CD4-positive, alpha-beta T cell (primary cell): ENCODE results near the gene FAM78A. TPM values are rescaled to one million over a fixed set of nuclear protein-coding genes. Genes with fewer than 3 reads are reported as not detected.
A peak's percentile ranks its signal among the peaks of the same experiment; 100 is the strongest.
"Not testable (repeated sequence)": the region's sequence is repeated elsewhere in the genome, so short reads cannot be mapped to it uniquely, and the experiment has no call there.

Experiments
- ATAC-seq: fragments of 200-7000 bp; cut with Tn5 transposase; one replicate; pipeline ENCODE4 v1.10.0; 2022; ENCODE audit warnings: mild to moderate bottlenecking; ENCODE audit not compliant: poor library complexity
- CTCF ChIA-PET: fragments of 350-600 bp; sonication (Branson Sonifier 250); formaldehyde crosslinking; loops from one replicate; lab custom pipeline; 2021; ENCODE audit warnings: antibody characterized with exemption, inconsistent platforms; lab: Charles Lee
- POLR2A ChIA-PET: fragments of 350-600 bp; sonication (Branson Sonifier 250); formaldehyde crosslinking; loops from one replicate; lab custom pipeline; 2021; ENCODE audit warnings: antibody characterized with exemption, inconsistent platforms; lab: Charles Lee
- DNase-seq, 14 experiments: peaks; one replicate each; pipeline ENCODE4 v3.0.0-alpha.2; 2013 to 2020; ENCODE audit warnings: mixed read lengths in 2 of 14
- H3K27ac ChIP-seq, 2 donors: one replicate each; pipeline versions ENCODE4 v1.5.1 to v1.7.0; 2013; ENCODE audit warnings: low read length in 2 of 2, low read depth in 1 of 2, mild to moderate bottlenecking in 1 of 2
- H3K27me3 ChIP-seq, 2 experiments: 1 replicate in 1 of 2; 2 replicates in 1 of 2; pipeline versions ENCODE4 v1.6.1 to v1.7.0; 2013; ENCODE audit warnings: low read length in 2 of 2, control low read depth in 1 of 2, mild to moderate bottlenecking in 1 of 2, moderate library complexity in 1 of 2; ENCODE audit not compliant: insufficient read depth in 2 of 2, control insufficient read depth in 1 of 2
- H3K36me3 ChIP-seq: one replicate; pipeline ENCODE4 v1.6.1; 2013; ENCODE audit warnings: low read length, control low read depth; ENCODE audit not compliant: insufficient read depth
- H3K4me1 ChIP-seq: one replicate; pipeline ENCODE4 v1.6.1; 2013; ENCODE audit warnings: low read length, control low read depth; ENCODE audit not compliant: insufficient read depth
- H3K4me3 ChIP-seq: one replicate; pipeline ENCODE4 v1.5.1; 2013; ENCODE audit warnings: mild to moderate bottlenecking, low read length, moderate library complexity
- H3K9me3 ChIP-seq, 2 experiments: 1 replicate in 1 of 2; 2 replicates in 1 of 2; pipeline versions ENCODE4 v1.6.1 to v1.7.0; 2013; ENCODE audit warnings: low read length in 2 of 2, mild to moderate bottlenecking in 2 of 2, control low read depth in 1 of 2, moderate library complexity in 1 of 2; ENCODE audit not compliant: control insufficient read depth in 1 of 2, insufficient read depth in 1 of 2
- H3K27ac Mint-ChIP-seq: one replicate; pipeline ENCODE4 v1.8.0; 2020; ENCODE audit warnings: mixed read lengths
- H3K27me3 Mint-ChIP-seq: one replicate; pipeline ENCODE4 v1.8.0; 2021; ENCODE audit warnings: mixed read lengths
- H3K36me3 Mint-ChIP-seq: one replicate; pipeline ENCODE4 v1.8.0; 2021; ENCODE audit warnings: low read depth, mixed read lengths
- H3K4me1 Mint-ChIP-seq: one replicate; pipeline ENCODE4 v1.8.0; 2021; ENCODE audit warnings: low read depth, mixed read lengths
- H3K4me3 Mint-ChIP-seq: one replicate; pipeline ENCODE4 v1.8.0; 2020; ENCODE audit warnings: mild to moderate bottlenecking, mixed read lengths
- H3K9me3 Mint-ChIP-seq: one replicate; pipeline ENCODE4 v1.8.0; 2020; ENCODE audit warnings: mixed read lengths
- intact Hi-C, 2 experiments: fragments of 100-400 bp; cut with DNase I in 1 of 2; cut with micrococcal nuclease in 1 of 2; formaldehyde crosslinking; loops; one replicate each; pipeline versions ENCODE4 v1.15.1 to v1.9.0; 2023 to 2025; cut with DNase I, micrococcal nuclease
- total RNA-seq, 174 experiments: library from RNA in 2 of 174; stranded (reverse) in 2 of 174; gene quantifications; one replicate each; pipeline ENCODE4 v1.2.3 and lab custom pipeline; 2021 to 2026
- TF ChIP-seq, protein P1 (sequence below): fragments of 200-600 bp; IDR thresholded peaks from one replicate; pipeline ENCODE4 v1.8.0; 2022; ENCODE audit warnings: antibody characterized with exemption, mild to moderate bottlenecking

Gene FAM78A
- total RNA-seq, 2 experiments from 2014 or later, result 62.4 to 62.7 TPM

GRCh38 chr9:131273146-131273855 lies 3.0 kb downstream of the FAM78A start:
- Histone ChIP-seq H3K27me3 (no peaks in the 10 kb centered on the region), H3K4me3 (peak overlapping the region; percentile 99), H3K36me3 (peaks cover 40% of the 10 kb centered on the region), H3K27ac (peak overlapping the region; percentile 83 to 94), H3K4me1 (peaks cover 49% of the 10 kb centered on the region), H3K9me3 (no peaks in the 10 kb centered on the region)
- no peaks in the 10 kb centered on the region for H3K9me3 Mint-ChIP-seq
- peak overlapping the region; percentile 97 for H3K4me3 Mint-ChIP-seq
- peak overlapping the region; percentile 100 for H3K27ac Mint-ChIP-seq
- ATAC-seq (no peak), DNase-seq (peak in 2 of 14 experiments; percentile 50 to 51)
- no peaks in the 10 kb centered on the region for H3K27me3 Mint-ChIP-seq
- CTCF ChIA-PET, result interaction anchor here (1.0 to 2.7 kb wide), 3 partner anchors 17 to 63 kb away, joined by 3 to 9 read pairs (median 5); no protein-coding TSS in a partner anchor
- POLR2A ChIA-PET, result interaction anchor here (11.7 to 14.3 kb wide), 2 partner anchors 17 to 38 kb away, joined by 132 to 738 read pairs; no protein-coding TSS in a partner anchor
- H3K36me3 Mint-ChIP-seq, result peaks cover 73% of the 10 kb centered on the region
- TF ChIP-seq, protein P1, sequence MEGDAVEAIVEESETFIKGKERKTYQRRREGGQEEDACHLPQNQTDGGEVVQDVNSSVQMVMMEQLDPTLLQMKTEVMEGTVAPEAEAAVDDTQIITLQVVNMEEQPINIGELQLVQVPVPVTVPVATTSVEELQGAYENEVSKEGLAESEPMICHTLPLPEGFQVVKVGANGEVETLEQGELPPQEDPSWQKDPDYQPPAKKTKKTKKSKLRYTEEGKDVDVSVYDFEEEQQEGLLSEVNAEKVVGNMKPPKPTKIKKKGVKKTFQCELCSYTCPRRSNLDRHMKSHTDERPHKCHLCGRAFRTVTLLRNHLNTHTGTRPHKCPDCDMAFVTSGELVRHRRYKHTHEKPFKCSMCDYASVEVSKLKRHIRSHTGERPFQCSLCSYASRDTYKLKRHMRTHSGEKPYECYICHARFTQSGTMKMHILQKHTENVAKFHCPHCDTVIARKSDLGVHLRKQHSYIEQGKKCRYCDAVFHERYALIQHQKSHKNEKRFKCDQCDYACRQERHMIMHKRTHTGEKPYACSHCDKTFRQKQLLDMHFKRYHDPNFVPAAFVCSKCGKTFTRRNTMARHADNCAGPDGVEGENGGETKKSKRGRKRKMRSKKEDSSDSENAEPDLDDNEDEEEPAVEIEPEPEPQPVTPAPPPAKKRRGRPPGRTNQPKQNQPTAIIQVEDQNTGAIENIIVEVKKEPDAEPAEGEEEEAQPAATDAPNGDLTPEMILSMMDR, result no peak
- H3K4me1 Mint-ChIP-seq, result peaks cover 42% of the 10 kb centered on the region
- intact Hi-C loops, result loop anchor here (5.0 to 10.0 kb wide), 2 partner anchors 62 to 124 kb away; no protein-coding TSS in a partner anchor

DNA sequence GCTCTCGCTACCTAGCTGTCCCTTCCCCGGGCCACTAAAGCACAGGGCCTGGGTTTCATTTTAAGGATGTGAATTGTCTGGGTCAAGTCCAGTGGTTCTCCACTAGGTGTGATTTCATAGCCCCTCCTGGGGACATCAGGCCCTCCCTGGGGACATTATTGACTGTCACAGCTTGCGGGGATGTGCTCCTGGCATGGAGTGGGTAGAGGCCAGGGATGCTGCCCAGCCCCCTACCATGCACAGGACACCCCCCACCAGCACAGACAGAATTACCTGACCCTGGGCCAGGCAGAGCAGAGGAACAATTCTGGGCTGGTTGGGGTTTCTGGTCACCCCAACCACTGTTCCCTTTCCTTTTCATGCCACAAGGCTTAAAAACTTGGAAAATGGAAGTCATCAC lies 4.1 kb downstream of the FAM78A start:
- no peaks in the 10 kb centered on the region for H3K27me3 Mint-ChIP-seq
- ATAC-seq, result no peak
- POLR2A ChIA-PET, result interaction anchor here (0.7 to 14.3 kb wide), 6 partner anchors 16 to 125 kb away, joined by 3 to 738 read pairs (median 12); no protein-coding TSS in a partner anchor
- peak overlapping the region; percentile 97 for H3K4me3 Mint-ChIP-seq
- TF ChIP-seq, protein P1, result no peak
- intact Hi-C loops, result loop anchor here (5.0 to 10.0 kb wide), 2 partner anchors 63 to 125 kb away; no protein-coding TSS in a partner anchor
- peak overlapping the region; percentile 83 to 94 for H3K27ac ChIP-seq
- H3K4me3 ChIP-seq, result peak overlapping the region; percentile 99
- DNase-seq, result peak in 2 of 14 experiments; percentile 17 to 20
- H3K9me3 ChIP-seq, result no peaks in the 10 kb centered on the region
- peaks cover 68% of the 10 kb centered on the region for H3K36me3 Mint-ChIP-seq
- H3K4me1 Mint-ChIP-seq, result peaks cover 45% of the 10 kb centered on the region
- H3K4me1 ChIP-seq, result peaks cover 56% of the 10 kb centered on the region
- H3K27me3 ChIP-seq, result no peaks in the 10 kb centered on the region
- H3K36me3 ChIP-seq, result peaks cover 40% of the 10 kb centered on the region
- H3K9me3 Mint-ChIP-seq, result no peaks in the 10 kb centered on the region
- peak overlapping the region; percentile 100 for H3K27ac Mint-ChIP-seq
- CTCF ChIA-PET, result interaction anchor here (2.7 to 3.0 kb wide), 2 partner anchors 16 to 64 kb away, joined by 9 to 18 read pairs; no protein-coding TSS in a partner anchor

DNA sequence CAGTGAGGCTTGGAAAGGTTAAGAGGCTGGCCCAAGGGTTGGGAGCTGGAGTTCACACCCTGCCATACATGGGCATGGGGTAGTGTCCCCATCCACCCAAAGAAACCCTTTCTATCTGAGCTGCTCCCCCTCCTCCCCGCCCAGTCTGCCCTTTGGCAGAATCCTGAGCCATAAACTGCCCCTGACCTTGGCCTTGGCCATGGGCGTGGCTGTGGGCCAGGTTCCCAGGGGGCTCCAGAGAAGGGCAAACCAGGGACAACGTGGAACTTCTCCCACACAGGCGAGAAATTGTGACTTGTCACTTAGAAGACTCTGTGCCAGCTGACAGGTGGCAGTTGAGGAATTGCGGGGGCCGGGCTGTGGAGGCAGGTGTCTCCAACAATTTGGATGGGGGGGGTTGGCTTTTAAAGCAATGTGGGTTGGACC lies 4.8 kb downstream of the FAM78A start:
- CTCF ChIA-PET, result interaction anchor here (2.7 to 3.0 kb wide), 2 partner anchors 15 to 64 kb away, joined by 9 to 18 read pairs; no protein-coding TSS in a partner anchor
- H3K36me3 Mint-ChIP-seq, result peaks cover 74% of the 10 kb centered on the region

DNA sequence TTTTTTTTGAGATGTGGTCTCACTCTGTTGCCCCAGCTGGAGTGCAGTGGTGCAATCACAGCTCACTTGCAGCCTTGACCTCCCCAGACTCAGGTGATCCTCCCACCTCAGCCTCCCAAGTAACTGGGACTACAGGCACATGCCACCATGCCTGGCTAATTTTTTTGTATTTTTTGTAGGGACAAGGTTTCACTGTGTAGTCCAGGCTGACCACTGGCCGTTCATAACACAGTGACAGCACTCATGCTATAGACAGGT lies 5.4 kb downstream of the FAM78A start:
- not testable (repeated sequence) for H3K27me3 ChIP-seq, H3K9me3 Mint-ChIP-seq, ATAC-seq, H3K27me3 Mint-ChIP-seq, DNase-seq, H3K9me3 ChIP-seq
- Mint-ChIP-seq H3K27ac (peak overlapping the region; percentile 100), H3K36me3 (peaks cover 75% of the 10 kb centered on the region), H3K4me3 (peak overlapping the region; percentile 97), H3K4me1 (peaks cover 58% of the 10 kb centered on the region)
- peaks cover 69% of the 10 kb centered on the region for H3K4me1 ChIP-seq
- intact Hi-C loops, result loop anchor here (5.0 to 10.0 kb wide), 2 partner anchors 64 to 126 kb away; no protein-coding TSS in a partner anchor
- ChIA-PET POLR2A (interaction anchor here (2.2 to 14.3 kb wide), 7 partner anchors 9 to 135 kb away, joined by 5 to 738 read pairs (median 20); no protein-coding TSS in a partner anchor), CTCF (interaction anchor here (0.7 to 3.0 kb wide), 2 partner anchors 14 to 36 kb away, joined by 3 to 18 read pairs; no protein-coding TSS in a partner anchor)
- peak overlapping the region; percentile 83 to 94 for H3K27ac ChIP-seq
- H3K36me3 ChIP-seq, result peaks cover 47% of the 10 kb centered on the region
- peak overlapping the region; percentile 99 for H3K4me3 ChIP-seq

More for the DNA sequence above, 4.8 kb downstream of the FAM78A start:
- TF ChIP-seq, protein P1, result no peak
- Mint-ChIP-seq H3K4me3 (peak overlapping the region; percentile 97), H3K27me3 (no peaks in the 10 kb centered on the region), H3K9me3 (no peaks in the 10 kb centered on the region), H3K27ac (peak overlapping the region; percentile 100), H3K4me1 (peaks cover 52% of the 10 kb centered on the region)
- peak overlapping the region; percentile 83 to 94 for H3K27ac ChIP-seq
- H3K9me3 ChIP-seq, result no peaks in the 10 kb centered on the region
- intact Hi-C loops, result loop anchor here (5.0 to 10.0 kb wide), 2 partner anchors 63 to 126 kb away; no protein-coding TSS in a partner anchor
- peak in 1 of 14 experiments; percentile 29 for DNase-seq
- no peaks in the 10 kb centered on the region for H3K27me3 ChIP-seq
- H3K4me1 ChIP-seq, result peaks cover 63% of the 10 kb centered on the region
- H3K36me3 ChIP-seq, result peaks cover 46% of the 10 kb centered on the region
- POLR2A ChIA-PET, result interaction anchor here (0.7 to 14.3 kb wide), 10 partner anchors 8 to 134 kb away, joined by 3 to 738 read pairs (median 8); no protein-coding TSS in a partner anchor
- no peak for ATAC-seq
- H3K4me3 ChIP-seq, result peak overlapping the region; percentile 99
